ES-I3 (cell line): ENCODE results near the gene AIFM1.
"Not testable (repeated sequence)": the region's sequence is repeated elsewhere in the genome, so short reads cannot be mapped to it uniquely, and the experiment has no call there.

Experiments
- H3K36me3 ChIP-seq: 2 replicates; pipeline ENCODE4 v1.6.1; 2013; ENCODE audit warnings: mild to moderate bottlenecking, low read length, control low read depth, moderate library complexity; ENCODE audit not compliant: insufficient read depth
- H3K4me1 ChIP-seq: 2 replicates; pipeline ENCODE4 v1.6.1; 2013; ENCODE audit warnings: mild to moderate bottlenecking, control low read depth, low read length; ENCODE audit not compliant: insufficient read depth
- H3K9ac ChIP-seq: 2 replicates; pipeline ENCODE4 v1.6.1; 2013; ENCODE audit warnings: low read depth, mild to moderate bottlenecking, low read length, moderate library complexity
- H3K9me3 ChIP-seq: 2 replicates; pipeline ENCODE4 v1.6.1; 2013; ENCODE audit warnings: mild to moderate bottlenecking, low read length, moderate library complexity; ENCODE audit not compliant: control insufficient read depth, insufficient read depth

AIFM1 gene

DNA sequence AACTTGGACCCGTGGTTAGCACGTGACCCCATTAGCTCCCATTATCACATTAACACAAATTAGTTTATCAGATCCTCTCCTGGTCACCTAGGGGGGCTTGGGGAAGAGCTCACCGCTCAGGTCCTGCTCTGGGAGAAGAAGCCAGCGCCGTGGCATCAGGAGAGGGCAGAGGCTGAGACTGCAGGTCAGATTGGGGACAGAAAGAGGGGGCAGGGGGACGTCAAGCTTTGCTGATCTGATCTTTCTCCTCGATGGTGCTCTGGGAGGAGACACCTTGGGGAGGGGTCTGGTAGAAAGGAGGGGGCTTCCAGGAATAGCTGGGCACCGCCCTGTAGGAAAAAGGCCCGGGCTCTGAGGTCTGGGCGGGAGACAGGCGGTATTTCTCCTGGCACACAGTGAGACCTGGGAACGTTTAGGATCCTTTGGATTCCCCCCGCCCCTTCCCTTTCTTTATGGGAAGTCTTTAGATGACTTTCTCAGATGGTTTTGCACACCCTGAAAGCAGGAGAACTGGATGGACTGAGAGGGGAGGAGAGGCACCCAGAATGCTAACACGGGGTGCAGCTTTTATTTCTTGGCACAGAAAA, 46.2 kb downstream of the AIFM1 start:
- Histone ChIP-seq H3K9ac (no peak overlapping the region), H3K4me1 (peaks cover 20% of the 10 kb centered on the region; the same call in 1 of the 2 replicates), H3K36me3 (no peaks in the 10 kb centered on the region), H3K9me3 (no peaks in the 10 kb centered on the region)

DNA sequence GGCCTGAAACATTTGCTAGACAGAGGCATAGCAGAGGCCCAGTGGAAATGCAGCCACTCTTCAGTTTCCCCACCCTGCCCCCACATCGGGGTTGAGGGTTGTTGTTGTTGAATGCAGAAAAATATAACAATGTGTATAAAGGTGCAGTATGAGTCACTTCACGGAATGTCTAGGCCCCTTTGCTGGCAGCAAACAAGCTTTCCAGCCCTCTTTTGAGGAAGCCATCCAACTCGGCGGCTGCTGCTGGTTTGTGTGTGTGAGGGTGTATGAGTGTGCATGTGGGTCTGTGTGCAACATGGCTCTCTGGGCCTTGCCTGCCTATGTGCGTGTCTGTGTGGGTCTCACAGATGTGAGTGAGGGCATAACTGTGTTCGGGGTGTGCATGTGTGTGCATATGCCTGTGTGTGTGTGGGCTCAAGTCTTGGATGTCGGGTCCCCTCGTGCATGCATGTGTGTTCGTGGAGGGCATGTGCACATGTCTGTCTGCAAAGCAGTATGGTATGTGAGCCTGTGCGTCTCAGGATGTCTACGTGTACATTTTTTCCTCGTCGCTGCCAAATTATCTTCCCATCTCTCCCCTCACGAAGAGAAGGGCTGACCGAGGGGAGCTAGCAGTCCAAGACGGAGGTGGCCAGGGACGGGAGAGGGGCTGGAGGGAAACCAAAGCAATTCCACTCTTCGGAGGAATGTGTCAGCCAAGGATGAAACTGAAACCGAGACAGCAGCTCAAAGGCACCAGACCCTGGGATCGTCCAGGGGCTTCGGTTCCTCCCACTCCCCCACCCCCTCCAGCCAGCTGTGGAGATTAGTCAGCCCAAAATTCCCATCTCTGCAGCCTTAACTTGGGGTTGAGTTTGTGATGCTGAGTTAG, 47.0 kb downstream of the AIFM1 start:
- H3K9ac ChIP-seq, result no peak overlapping the region

DNA sequence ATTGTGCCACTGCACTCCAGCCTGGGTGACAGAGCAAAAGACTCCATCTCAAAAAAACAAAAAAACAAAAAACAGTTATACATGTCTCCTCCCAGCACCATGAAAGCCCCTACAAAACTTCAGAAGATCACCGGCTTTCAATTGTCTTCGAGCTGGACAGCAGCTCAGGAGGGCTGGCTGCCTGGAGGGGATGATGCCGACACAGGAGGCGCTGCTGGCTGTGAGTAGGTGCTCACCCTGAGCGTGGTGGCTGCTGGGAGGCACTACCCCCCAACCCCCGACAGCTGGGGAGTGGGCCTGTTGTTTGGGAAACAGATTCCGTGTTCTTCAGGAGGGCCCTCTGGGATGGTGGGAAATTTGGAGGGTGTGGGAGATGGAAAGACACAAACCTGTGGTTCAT, 48.5 kb downstream of the AIFM1 start:
- Histone ChIP-seq H3K36me3 (no peaks in the 10 kb centered on the region), H3K9me3 (no peaks in the 10 kb centered on the region), H3K9ac (no peak overlapping the region), H3K4me1 (peaks cover 23% of the 10 kb centered on the region; the same call in 1 of the 2 replicates)

More for the DNA sequence above, 47.0 kb downstream of the AIFM1 start:
- Histone ChIP-seq H3K4me1 (peaks cover 23% of the 10 kb centered on the region; the same call in 1 of the 2 replicates), H3K9me3 (no peaks in the 10 kb centered on the region), H3K36me3 (no peaks in the 10 kb centered on the region)

DNA sequence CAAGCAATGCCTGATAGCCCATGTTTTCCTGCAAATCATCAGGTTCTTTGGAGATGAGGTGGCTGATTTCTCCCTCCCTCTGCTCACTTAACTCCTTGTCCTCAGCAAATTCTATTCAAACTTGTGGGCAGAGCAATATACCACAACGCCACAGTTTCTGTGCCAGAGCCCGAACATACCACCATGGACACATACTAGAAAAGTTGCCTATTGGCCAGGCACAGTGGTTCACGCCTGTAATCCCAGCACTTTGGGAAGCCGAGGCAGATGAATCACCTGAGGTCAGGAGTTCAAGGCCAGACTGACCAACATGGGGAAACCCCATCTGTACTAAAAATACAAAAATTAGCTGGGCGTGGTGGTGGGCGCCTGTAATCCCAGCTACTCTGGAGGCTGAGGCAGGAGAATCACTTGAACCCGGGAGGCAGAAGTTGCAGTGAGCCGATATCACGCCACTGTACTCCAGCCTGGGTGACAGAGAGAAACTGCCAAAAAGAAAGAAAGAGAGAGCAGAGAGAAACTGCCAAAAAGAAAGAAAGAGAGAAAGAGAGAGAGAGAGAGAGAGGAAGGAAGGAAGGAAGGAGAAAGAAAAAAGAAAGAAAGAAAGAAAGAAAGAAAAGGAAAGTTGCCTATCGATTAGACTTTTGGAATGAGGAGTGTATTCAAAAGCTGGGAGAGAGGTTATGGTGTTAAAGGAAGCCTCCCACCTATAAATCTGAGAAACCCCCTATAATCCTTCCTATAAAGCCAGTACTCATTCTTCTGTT, 50.3 kb downstream of the AIFM1 start:
- H3K36me3 ChIP-seq, H3K9ac ChIP-seq, H3K9me3 ChIP-seq: not testable (repeated sequence)
- H3K4me1 ChIP-seq, result peaks cover 22% of the 10 kb centered on the region; the same call in 1 of the 2 replicates

DNA sequence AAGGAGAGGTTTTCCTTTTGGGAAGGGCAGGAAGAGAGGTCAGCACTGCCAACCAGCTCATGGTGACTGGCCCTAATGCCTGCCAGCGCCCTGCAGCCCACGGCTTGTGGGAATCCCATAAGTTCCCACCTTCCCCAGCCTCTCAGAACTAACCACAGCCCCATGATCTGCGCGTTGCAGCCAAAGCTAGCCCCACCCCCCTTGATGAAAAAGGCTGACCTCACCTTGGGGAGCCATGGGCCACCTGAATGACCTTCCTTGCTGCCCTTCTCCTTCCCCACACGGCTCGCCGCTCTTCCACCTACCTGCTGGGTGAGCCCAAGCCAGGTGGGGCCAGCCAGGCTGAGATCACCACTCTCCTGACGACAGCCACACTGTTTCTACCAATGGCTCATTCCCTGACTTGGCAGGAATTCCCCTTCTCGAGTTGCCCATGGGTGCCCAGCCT, 51.5 kb downstream of the AIFM1 start:
- no peaks in the 10 kb centered on the region for H3K9me3 ChIP-seq
- H3K4me1 ChIP-seq, result peaks cover 12% of the 10 kb centered on the region; the same call in 1 of the 2 replicates
- no peak overlapping the region for H3K9ac ChIP-seq
- no peaks in the 10 kb centered on the region for H3K36me3 ChIP-seq

DNA sequence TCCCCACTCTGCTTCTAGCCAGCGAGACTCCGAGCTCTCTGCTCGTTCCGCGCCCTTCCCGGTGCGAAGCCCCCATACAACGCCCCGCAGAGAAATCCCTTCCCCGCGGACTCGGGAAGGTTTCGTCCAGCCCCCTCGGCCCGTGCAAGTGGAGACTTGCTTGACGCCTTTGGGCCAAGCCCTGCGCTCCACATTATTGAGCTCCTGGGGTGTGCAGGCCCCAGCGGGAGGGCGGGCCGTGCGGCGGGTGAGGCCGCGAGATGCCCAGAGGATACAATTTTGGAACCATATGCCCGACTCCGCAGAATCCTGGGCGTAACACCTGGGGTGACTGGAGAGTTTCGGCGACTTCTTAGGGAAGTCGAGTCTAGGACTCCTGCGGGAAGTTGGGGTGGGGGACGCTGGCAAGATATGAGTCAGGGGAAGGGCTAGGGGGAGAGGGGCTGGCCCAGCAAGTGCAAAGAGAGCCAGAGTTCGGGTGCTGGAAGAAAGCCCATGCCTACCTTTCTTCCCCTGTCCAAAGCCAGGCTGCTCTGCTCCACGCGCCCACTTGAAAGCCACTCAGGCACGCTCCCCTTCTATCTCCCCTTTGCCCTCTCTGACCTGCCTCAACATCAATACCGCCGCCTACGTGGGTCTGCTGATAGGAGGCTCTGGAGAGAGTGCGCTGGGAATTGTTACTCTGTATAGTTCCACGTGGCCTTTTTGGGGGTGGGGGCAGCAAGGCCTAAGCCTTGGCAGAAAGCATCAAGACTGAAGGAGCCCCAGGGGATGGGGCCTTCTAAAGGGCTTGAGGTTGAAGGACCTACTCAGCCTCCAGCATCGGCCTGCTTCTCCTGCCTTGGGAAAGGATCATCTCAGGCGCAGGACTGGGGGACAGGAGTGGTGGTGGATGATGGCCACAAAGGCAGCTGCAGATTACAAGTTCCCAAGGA, 54.2 kb downstream of the AIFM1 start:
- Histone ChIP-seq H3K36me3 (no peaks in the 10 kb centered on the region), H3K4me1 (peaks cover 14% of the 10 kb centered on the region; the same call in 1 of the 2 replicates), H3K9ac (peak overlapping the region; percentile 50), H3K9me3 (no peaks in the 10 kb centered on the region)

DNA sequence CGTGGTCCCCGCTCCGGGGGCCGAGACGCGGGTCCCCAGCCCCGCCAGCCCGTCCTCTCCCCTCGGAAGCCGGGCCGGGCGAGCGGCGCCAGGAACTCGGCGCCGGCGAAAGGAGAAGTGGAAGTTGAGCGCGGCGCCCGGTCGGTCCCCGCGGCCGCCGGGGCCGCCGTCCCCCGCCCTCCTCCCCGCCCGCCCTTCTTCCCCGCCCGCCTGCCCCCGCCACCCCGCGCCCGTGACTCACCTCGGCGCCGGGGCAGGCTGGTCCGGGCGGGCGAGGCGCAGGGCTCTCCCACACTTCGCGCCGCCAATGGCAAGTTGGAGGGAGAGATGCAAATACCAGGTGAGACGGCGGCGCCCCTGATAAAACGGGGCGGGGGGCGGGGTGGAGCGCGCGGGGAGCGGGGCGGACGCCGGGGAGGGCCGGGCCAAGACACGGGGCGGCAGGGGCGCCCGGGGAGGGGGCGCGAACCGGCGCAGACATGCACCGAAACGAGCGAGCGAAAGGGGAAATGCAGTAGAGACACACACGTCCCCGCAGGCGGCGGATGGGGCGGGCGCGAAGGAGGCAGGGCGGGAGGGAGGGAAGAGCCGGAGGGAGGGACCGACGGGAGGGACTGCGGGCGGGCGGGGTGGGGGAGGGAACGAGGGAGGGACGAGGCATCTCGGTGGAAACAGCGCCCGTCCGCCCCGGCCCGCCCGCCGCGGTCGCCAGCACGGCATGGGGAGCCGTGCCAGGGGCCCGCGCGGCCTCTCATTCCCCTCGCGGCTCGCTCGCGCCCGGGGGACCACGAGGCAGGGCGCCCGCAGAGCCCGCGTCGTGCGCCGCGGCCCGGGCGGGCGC, 55.0 kb downstream of the AIFM1 start, which contains the start of gene ELF4:
TSS of gene ELF4 (minus strand) at position 119 of the 841 bp plus-strand sequence. CDS start 29,167 bp downstream, outside the sequence.
- Histone ChIP-seq H3K36me3 (no peaks in the 10 kb centered on the region), H3K9me3 (no peaks in the 10 kb centered on the region), H3K9ac (peak within 1 kb of the TSS; percentile 61), H3K4me1 (peaks cover 23% of the 10 kb centered on the region; the same call in 1 of the 2 replicates)

DNA sequence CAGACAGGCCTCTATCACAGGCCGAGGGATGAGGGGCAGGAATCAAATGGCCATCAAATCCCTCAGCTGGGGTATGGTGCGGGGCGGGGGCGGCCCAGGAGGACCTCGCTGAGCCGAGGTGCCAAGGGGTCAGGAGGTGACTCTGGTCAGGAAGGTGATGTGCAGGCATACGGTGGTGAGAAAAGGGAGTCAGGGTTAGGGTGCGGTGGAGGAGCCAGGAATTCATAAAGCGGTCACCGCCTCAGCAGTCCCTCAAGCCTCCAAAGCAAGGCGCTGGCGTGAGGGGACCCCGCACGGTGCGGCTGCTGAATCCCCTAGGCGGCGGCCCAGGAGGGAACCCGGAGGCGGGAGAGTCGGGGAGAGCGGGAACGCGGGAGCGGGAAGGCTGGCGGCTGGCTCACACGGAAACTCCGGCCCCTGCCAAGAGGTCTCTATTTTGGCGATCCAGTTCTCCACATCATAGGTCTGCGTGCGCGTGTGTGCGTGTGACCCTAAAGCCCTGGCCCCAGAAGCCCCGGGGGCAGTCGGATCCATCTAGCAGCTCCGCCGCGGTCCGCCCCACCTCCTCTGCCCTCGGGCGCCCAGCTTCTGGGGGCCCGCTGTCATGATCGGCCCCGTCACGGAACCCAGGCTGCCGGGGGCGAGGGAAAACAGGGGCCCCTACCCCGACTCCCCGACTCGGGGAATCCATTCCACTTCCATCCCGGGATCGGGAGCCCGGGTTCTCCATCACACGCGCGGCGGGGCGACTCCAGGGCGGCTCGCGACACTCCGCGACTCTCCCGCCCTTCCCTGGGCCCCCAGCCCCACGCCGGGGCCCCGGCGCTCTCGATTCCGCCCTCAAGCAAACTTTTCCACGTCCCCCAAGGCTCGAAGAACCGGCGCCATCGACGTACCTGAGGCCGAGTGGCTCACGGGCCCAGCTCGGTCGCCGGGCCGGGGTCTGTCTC, 55.9 kb downstream of the AIFM1 start:
- no peaks in the 10 kb centered on the region for H3K9me3 ChIP-seq
- peaks cover 28% of the 10 kb centered on the region for H3K4me1 ChIP-seq
- peak overlapping the region; percentile 61 for H3K9ac ChIP-seq

DNA sequence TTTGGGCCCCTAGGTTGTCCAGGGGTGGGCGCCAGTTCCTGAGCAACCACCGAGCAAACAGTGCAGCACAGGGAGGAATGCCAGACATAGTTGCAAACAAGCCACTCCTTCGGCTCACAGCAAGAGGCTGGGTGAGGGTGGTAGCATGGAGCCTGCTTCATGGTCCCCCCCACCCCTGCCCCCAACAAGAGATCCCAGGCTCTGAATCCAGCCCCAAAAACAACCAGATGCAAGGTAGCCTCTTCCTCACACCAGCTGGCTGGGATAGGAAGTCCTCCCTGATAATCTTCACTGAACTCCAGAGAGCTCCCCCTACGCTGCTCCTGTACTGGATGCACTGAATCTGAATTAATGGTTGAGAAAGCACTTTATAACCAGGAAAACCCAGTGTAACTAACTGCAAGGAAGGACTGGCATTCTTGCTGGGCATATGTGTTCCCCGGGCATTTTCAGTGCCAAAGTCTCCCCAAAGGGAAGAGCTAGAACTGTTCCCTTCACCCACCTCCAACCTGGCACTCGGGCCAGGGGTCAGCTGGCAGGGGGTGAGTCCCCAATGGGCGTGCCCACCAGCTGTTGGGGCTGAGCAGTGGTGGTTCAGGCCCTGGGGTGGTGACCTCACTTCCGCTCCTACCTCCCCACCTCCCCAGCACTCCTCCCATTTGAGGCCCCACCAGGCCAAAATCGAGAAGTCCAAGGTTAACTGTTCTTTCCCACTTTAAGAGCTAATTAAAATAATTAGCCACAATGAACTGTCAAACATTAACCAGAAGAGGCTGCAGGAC, 56.8 kb downstream of the AIFM1 start:
- Histone ChIP-seq H3K9ac (peak overlapping the region; percentile 61; the same call in 1 of the 2 replicates), H3K36me3 (no peaks in the 10 kb centered on the region), H3K4me1 (peaks cover 26% of the 10 kb centered on the region)

More for the DNA sequence above, 55.9 kb downstream of the AIFM1 start:
- H3K36me3 ChIP-seq, result no peaks in the 10 kb centered on the region

DNA sequence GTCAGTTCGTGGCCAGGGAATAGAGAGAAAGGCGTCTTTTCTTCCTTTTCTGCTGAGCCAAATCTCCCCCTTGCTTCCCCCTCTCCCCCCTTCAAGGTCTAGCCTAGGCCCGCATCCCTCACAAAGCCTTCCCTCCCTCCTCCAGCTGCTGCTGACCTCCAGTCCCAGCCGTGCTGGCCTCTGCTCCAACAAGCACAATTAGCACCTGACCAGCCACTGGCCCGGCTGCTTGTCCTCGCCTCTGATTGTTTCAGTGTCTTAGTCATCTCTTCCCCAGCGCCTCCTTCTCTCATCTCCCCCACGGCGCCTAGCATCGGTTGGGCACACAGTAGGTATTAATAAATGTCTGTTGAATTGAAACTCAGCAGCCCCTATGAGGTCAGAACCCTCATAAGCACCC, 59.6 kb downstream of the AIFM1 start:
- H3K4me1 ChIP-seq, result peaks cover 25% of the 10 kb centered on the region
- H3K9me3 ChIP-seq, result no peaks in the 10 kb centered on the region
- no peaks in the 10 kb centered on the region for H3K36me3 ChIP-seq
- H3K9ac ChIP-seq, result no peak overlapping the region; the same call in 1 of the 2 replicates

More for the DNA sequence above, 56.8 kb downstream of the AIFM1 start:
- H3K9me3 ChIP-seq, result no peaks in the 10 kb centered on the region

DNA sequence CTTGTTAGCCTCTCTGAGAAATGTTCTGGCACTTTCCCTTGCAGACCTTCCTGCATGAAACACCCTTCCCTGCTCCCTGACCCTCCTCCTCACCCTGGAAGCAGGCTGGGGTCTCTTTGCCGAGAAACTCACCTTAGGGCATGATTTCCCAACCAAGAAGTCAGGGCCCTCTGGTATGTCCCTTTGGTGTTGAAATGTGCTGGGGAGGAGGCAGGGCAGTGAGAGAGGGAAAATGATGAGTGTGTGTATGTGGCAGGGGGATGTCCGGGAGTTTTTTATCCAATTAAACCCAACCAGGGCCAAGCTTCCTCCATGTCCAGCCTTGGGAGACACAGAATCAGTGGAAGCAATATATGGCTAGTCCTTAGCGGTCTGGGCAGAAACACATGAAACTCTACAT, 60.4 kb downstream of the AIFM1 start:
- Histone ChIP-seq H3K4me1 (peaks cover 25% of the 10 kb centered on the region), H3K9ac (no peak overlapping the region), H3K36me3 (no peaks in the 10 kb centered on the region), H3K9me3 (no peaks in the 10 kb centered on the region)
